Hematopoietic multipotent progenitor cell treated with erythropoietin and hydrocortisone succinate and interleukin-3 and kit ligand, for 17 days (in vitro differentiated cells): Measurements from ENCODE around the gene ACSL6.

Experiments
- DNase-seq: peaks from one replicate; pipeline ENCODE4 v3.0.0-alpha.2; 2015; ENCODE audit warnings: low spot score

ACSL6 gene

GRCh38 chr5:132011622-132012343 lies at the start of gene ACSL6:
TSS of gene ACSL6 (minus strand) at chr5:132011658. CDS start at chr5:132011553, 105 bp downstream.
- DNase-seq: no peak

- DNase-seq: no peak
Measured at GRCh38 chr5:132060501-132061161, 49.2 kb upstream of the ACSL6 start, which contains the start of gene IL3. TSS of gene IL3 (plus strand) at chr5:132060655. CDS start at chr5:132060707, 52 bp downstream.

DNA sequence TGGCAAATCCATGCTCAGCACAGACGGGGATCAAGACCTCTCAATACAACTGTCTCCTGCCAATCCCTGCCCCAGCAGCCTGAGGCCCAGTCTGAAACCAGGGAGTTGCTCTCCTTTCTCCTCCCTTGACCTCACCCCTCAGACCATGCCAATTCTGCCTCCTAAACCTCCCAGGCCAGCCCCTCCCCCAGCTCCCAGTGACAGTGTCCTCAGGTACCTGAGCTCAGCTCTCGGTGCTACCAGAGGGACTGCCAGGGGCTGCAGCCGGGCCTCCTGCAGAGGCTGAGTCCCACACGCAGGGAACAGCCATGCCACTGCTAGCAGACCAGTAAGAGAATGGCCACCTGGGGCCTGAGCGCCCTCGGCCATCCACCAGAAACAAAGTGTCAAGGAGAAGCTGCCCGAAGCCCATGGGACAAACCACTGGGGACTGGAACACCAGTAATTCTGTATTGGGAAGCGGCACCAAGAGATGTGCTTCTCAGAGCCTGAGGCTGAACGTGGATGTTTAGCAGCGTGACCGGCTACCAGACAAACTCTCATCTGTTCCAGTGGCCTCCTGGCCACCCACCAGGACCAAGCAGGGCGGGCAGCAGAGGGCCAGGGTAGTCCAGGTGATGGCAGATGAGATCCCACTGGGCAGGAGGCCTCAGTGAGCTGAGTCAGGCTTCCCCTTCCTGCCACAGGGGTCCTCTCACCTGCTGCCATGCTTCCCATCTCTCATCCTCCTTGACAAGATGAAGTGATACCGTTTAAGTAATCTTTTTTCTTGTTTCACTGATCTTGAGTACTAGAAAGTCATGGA lies 48.4 kb upstream of the ACSL6 start:
- DNase-seq: no peak

GRCh38 chr5:132059043-132059695 lies 47.7 kb upstream of the ACSL6 start:
- DNase-seq: no peak

DNA sequence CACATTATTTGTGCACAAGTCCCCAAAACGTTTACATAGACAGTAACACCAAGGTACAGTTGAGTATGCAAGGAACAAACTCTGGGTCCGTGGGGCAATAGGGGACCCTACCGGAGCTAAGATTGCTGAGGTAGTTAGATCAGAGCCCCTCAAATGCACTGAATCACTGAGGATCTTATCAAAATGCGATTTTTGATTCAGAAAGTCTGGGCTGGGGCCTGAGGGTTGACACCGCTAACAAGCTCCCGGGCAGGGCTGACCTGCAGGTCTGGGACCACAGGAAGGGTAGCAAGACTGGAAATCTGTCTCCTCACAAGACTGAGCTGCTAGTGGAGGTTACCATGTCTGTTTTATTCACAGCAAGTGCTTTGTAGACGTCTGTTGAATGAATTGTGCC lies 47.2 kb upstream of the ACSL6 start:
- DNase-seq: no peak

DNA sequence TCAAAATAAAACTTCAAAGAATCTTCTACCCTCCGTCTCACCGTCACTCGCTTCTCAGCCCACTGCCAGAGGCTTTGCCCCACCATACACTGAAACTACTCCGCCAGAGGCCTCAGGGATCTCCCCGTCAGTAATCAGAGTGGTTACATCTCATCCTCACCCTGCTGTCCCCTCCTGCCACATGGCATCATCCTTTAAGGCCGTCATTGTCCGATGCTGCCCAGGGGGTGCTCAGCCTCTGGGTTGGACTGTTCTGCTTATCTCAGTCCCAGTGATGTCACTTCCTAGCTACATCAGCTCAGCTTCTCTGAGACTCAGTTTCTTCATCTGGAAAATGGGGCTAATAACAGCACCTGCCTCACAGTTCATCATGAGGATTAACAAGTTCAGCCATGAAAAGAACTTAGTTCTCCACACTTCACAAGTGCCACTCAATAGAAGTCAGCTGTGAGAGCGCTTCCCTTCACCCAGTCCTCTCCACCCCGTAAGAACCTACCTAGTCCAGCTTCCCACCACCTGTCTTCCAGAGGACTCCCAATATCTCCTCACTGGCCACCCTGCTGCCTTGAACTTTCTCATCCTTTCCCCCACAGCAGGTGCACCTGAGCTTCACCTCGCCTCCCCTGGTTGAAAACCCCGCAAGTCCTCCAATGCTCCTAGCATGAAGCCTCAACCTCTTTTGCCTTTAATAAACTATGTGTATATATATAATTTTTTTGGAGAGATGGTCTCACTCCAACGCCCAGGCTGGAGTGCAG lies 46.2 kb upstream of the ACSL6 start:
- DNase-seq: no peak

DNA sequence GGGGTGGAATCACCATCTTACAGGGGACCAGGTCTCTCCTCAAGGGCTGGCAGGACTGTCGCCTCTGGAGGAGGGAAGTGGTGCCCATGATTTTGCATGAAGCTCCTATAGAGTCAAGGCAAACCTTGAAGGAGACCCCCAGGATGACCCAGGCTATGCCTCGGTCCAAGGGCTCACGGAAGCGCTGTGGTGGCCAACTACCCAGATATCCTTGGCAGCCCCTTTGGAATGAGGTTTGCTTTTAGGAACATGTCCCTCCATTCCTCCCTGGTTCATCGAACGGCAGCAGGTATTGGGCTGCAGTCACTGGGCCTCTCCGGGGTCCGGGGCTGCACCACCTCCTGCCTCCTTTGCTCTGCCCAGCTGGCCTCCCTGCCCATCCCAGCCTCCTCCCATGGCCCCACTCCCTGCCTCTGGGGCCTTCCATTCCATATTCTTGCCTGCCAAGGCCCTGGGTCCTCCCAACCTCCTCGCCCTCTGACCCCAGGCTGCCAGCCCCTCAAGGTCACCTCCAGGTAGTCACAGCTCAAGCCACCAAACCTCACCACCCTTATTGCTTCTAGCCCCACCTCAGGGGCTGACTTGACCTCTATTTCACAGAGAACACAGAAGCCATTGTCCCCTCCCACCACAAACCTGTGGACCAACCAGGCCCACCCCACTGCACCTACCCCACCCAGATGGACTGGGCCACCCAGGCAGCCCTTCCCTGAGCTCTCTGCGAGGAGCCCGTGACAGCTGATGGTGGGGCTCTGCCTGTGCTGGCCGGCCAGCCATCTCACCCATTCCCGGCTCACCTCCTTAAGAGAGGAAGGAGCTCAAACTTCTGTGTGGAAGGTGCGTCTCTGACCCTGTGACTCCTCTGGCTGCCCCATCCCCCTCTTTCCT lies 45.4 kb upstream of the ACSL6 start:
- no peak for DNase-seq

GRCh38 chr5:132055808-132056609 lies 44.6 kb upstream of the ACSL6 start:
- no peak for DNase-seq

DNA sequence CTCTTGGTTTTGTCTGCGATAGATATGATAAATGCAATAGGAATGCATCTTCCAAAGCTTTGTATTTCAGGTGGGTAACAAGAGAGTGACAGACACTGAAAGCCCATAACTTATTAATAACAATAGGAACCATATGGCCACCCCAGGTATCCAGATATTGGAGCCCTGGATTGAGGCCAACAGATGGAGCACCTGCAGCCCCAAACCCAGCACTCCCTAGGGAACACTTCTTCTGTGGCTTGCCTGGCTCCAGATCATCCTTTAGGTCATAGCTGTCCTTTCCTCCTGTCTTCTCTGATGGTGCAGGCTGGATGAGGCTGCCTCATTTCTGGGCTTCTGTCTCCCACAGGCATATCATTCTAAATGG lies 44.0 kb upstream of the ACSL6 start:
- DNase-seq: no peak

DNA sequence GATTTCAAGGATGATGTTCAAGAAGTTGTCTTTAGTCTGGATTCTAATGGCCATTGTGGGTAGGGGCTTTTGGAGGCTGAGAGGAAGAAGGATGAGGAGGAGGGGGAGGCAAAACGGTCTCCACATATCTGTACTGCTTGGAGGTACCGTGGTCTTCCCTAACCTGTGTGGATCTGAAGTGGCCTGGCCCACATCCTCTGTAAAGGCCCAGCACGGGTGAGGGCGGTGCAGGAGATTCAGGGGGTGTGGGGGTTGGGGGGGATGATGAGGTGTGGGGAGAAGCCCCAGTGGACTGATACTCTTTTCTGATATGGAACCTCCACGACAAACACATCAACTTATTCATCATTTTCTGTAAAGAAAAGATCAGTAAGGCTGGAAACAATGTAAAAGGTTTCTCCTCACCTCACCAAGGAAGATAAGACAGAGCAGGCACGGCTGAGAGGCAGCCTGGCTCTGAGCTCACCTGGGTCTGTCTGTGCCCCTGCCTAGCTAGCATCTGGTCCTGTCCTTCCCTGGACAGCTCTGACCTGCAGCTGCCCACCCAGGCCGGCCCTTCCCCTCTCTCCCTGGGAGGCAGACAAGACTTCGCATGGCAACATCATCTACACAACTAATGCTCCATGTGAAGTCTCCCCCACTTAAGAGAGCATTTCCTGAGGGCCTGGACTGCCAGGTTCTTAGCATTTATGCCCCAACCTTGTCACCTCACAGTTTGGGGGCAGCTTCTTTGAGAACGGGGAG lies 43.4 kb upstream of the ACSL6 start:
- no peak for DNase-seq

GRCh38 chr5:132054031-132054696 lies 42.7 kb upstream of the ACSL6 start:
- no peak for DNase-seq

DNA sequence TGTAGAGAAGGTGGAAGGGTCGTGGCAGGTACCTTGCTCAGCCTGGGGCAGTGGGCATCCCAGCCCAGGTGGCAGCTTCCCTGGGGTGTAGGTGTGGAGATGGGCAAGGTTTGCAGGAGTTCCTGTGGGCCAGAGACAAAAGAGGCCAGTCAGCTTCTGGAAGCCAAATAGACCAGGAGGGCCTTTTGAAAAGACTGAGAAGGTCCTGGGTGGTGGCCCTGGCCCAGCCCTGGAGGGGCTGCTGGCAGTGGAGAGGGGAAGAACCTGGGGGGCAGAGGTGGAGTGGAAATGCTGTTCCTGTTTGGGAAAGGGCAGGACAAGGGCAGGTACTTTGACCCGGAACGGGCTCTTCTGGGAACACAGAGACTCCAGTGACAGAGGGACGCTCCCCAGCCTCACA lies 42.0 kb upstream of the ACSL6 start:
- no peak for DNase-seq

DNA sequence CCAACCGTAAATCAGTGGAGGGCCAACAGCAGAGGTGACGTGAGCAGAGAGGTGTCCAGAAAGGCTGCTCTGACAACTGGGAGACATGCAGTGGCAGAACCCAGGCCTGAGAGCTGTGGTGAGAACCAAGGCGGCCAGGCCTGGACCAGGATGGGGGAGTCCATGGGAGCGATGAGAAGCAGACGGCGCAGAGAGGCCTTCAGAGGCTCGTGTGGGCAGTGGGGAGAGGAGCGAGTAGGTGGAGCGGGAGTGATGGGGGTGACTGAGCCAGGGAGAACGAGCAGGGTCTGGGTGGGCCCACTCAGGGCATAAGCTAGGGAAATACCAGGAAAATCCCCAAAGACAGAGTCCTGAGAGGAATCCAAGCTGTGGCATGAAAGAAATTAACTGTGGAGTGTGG lies 41.1 kb upstream of the ACSL6 start:
- DNase-seq: no peak

GRCh38 chr5:132050661-132051552 lies 39.4 kb upstream of the ACSL6 start:
- no peak for DNase-seq

DNA sequence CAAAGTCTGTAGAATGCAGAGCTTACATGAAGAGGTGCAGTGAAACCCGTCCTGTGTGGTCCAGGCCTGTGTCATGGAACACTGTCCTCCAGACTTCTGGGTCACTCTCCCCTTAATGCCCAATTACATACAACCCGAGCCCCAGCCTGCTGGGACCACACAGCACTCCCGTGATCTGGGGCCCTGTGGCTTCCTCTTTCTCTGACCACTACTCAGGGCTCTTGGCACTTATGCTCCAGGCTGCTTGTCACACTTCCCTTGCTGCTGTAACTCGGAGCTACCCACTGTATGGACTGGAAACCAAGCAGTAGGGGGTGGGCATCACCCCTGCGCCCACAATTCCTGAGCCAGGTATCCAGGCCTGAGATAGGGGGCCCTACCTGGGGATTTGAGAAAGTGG lies 38.7 kb upstream of the ACSL6 start:
- DNase-seq: no peak

DNA sequence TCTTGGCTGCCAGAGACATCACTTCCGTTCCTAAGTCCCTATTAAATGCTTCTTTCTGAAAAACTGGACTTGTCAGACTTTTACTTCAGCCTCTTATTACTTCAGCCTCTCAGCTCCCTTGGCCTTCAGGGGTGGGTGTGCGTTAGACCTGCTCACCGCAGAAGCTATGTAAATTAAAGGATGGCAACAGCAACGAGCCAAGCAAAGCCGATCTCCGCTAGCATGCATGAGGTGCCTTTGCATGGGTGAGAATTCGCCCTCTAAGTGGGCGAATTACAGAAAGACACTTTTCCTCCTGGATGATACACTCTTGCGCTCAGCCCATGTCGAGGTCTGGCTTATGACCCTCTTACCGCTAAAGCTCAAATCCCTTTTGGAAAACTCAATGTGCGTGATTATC lies 38.1 kb upstream of the ACSL6 start:
- DNase-seq: no peak

- no peak for DNase-seq
Measured at GRCh38 chr5:132049093-132049492, 37.6 kb upstream of the ACSL6 start.
